ENCODE measurements around the gene ACAA2. TPM values are rescaled to one million over a fixed set of nuclear protein-coding genes. Genes with fewer than 3 reads are reported as not detected.

ACAA2 gene
- total RNA-seq, 2 donors from 2014 or later, result 63.7 to 125 TPM

DNA sequence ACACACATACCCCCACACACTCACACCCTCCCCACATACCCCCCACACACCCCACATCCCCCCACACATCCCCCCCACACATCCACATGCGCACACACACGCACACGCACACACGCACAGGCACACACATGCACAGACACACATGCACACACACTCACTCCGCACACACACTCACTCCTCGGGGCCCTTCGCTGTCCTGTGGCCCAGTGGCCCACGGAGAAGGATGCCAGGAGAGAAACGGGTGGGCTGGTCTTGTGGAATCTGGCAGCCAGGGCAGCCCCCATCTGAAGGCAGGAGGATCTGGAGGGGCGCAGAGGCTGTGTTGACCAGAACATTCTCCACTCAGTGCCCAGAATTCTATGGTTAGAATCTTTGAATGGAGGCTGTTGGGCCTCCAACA lies 51.6 kb downstream of the ACAA2 start:
- H3K27ac Mint-ChIP-seq, result no peak overlapping the region
- ATAC-seq (no peak), DNase-seq (ENCODE audit: low spot score) (no peak)
- H3K36me3 Mint-ChIP-seq, result no peaks in the 10 kb centered on the region
- H3K27me3 Mint-ChIP-seq, result peaks cover 0 to 4% of the 10 kb centered on the region in 2 donors
- peaks cover 0 to 15% of the 10 kb centered on the region in 2 donors for H3K4me1 Mint-ChIP-seq (ENCODE audit: low read depth in 2 of 2)
- no peak overlapping the region for H3K4me3 Mint-ChIP-seq
- H3K9me3 Mint-ChIP-seq, result no peaks in the 10 kb centered on the region

DNA sequence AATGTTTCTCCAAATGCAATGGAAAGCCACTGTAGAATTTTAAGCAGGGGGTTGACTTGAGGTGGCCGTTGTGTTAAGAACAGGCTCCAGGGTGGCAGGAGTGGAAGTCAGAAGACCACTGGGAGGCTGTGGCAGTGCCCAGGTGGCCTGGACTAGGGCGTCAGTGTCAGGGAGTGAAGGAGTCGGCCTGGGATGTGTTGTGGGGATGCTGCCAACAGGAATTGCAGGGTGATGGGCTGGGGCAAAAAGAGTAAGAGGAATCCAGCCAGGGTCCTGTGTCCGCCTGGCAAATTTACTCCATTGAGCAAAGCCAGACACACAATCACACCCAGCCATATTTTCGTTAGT lies 55.1 kb downstream of the ACAA2 start:
- H3K27ac Mint-ChIP-seq, result no peak overlapping the region
- DNase-seq (ENCODE audit: low spot score) (no peak), ATAC-seq (no peak)
- H3K36me3 Mint-ChIP-seq, result no peaks in the 10 kb centered on the region
- peaks cover 0 to 14% of the 10 kb centered on the region in 2 donors for H3K4me1 Mint-ChIP-seq (ENCODE audit: low read depth in 2 of 2)
- no peak overlapping the region for H3K4me3 Mint-ChIP-seq
- no peaks in the 10 kb centered on the region for H3K9me3 Mint-ChIP-seq
- peaks cover 0 to 4% of the 10 kb centered on the region in 2 donors for H3K27me3 Mint-ChIP-seq

GRCh38 chr18:49757513-49758262 lies 55.6 kb downstream of the ACAA2 start:
- H3K27ac Mint-ChIP-seq, result no peak overlapping the region
- DNase-seq (ENCODE audit: low spot score) (no peak), ATAC-seq (no peak)
- no peaks in the 10 kb centered on the region for H3K36me3 Mint-ChIP-seq
- H3K4me1 Mint-ChIP-seq (ENCODE audit: low read depth in 2 of 2), result peaks cover 0 to 16% of the 10 kb centered on the region in 2 donors
- H3K9me3 Mint-ChIP-seq, result no peaks in the 10 kb centered on the region
- no peak overlapping the region for H3K4me3 Mint-ChIP-seq
- peaks cover 0 to 4% of the 10 kb centered on the region in 2 donors for H3K27me3 Mint-ChIP-seq

- DNase-seq (ENCODE audit: low spot score) (no peak), ATAC-seq (peak in 1 of 2 donors; percentile 43)
- Mint-ChIP-seq H3K27ac (no peak overlapping the region), H3K36me3 (no peaks in the 10 kb centered on the region), H3K9me3 (no peaks in the 10 kb centered on the region), H3K4me3 (no peak overlapping the region), H3K27me3 (peaks cover 0 to 4% of the 10 kb centered on the region in 2 donors), H3K4me1 (ENCODE audit: low read depth in 2 of 2) (peaks cover 4 to 20% of the 10 kb centered on the region in 2 donors)
Observed at GRCh38 chr18:49756671-49757362, 56.5 kb downstream of the ACAA2 start.

- peaks cover 0 to 4% of the 10 kb centered on the region in 2 donors for H3K27me3 Mint-ChIP-seq
- H3K4me1 Mint-ChIP-seq (ENCODE audit: low read depth in 2 of 2), result peaks cover 11 to 27% of the 10 kb centered on the region in 2 donors
- H3K4me3 Mint-ChIP-seq, result no peak overlapping the region
- no peak overlapping the region for H3K27ac Mint-ChIP-seq
- ATAC-seq, result no peak
- no peaks in the 10 kb centered on the region for H3K36me3 Mint-ChIP-seq
- no peak for DNase-seq (ENCODE audit: low spot score)
- no peaks in the 10 kb centered on the region for H3K9me3 Mint-ChIP-seq
Observed at GRCh38 chr18:49756135-49756534, 57.2 kb downstream of the ACAA2 start.

DNA sequence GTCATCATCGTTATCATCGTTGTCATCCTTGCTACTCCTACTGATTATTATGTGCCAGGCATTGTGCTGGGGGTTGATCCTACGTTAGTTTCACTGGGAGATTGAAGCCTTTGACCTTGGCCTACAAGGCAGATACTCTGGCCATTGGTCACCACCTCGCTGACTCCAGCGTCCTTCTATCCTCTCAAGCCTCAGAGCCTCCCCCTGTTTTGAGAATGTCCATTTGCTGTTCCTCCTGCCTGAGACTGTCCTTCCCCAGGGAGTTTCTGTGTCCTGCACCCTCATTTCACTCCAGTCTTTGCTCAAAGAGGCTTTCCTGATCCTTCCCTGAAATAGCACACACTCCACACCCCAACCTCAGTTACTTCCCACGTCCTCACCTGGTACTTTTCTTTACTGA lies 57.8 kb downstream of the ACAA2 start:
- H3K4me1 Mint-ChIP-seq (ENCODE audit: low read depth in 2 of 2), result peaks cover 11 to 28% of the 10 kb centered on the region in 2 donors
- H3K27ac Mint-ChIP-seq, result no peak overlapping the region
- no peak for ATAC-seq
- no peak for DNase-seq (ENCODE audit: low spot score)
- H3K36me3 Mint-ChIP-seq, result no peaks in the 10 kb centered on the region
- H3K4me3 Mint-ChIP-seq, result no peak overlapping the region
- no peaks in the 10 kb centered on the region for H3K9me3 Mint-ChIP-seq
- peaks cover 0 to 4% of the 10 kb centered on the region in 2 donors for H3K27me3 Mint-ChIP-seq

DNA sequence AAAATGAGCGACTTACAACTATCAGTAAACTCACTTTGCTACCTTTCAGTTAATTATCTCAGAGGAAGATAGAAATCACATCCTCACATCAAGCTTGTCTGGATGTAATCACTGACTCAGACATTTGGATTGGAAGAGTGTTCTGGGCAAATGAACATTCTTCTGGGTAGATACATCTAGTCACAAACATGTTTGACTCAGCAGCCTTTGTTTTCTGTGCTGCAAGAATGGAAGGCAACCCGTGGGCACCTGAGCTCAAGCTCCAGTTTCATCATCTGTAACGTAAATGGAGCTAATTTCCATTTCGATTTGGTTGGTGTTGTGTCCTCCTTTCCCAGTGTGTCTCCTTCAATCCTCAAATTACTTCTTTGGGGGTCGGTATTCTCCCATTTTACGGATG lies 58.5 kb downstream of the ACAA2 start:
- Mint-ChIP-seq H3K36me3 (no peaks in the 10 kb centered on the region), H3K4me3 (no peak overlapping the region), H3K4me1 (ENCODE audit: low read depth in 2 of 2) (peaks cover 11 to 28% of the 10 kb centered on the region in 2 donors), H3K9me3 (no peaks in the 10 kb centered on the region), H3K27ac (no peak overlapping the region), H3K27me3 (peaks cover 0 to 4% of the 10 kb centered on the region in 2 donors)
- DNase-seq (ENCODE audit: low spot score), result no peak
- no peak for ATAC-seq

DNA sequence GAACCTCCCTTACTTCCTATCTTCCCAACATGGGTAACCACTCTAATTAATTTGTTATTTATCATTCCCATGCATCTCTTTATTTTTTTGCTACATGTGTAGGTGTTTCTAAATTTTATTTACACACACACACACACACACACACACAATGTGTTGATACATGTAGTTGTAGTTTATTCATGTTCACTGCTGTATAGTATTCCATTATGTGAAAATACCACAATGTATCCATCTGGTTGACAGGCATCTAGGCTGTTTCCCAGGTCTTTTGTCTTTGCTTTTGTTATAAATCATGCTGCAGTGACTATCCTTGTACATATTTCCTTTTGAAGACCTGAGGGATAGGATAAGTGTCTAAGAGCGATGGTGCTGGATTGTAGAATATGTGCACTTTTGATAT lies 59.7 kb downstream of the ACAA2 start:
- no peak for DNase-seq (ENCODE audit: low spot score)
- Mint-ChIP-seq H3K9me3 (no peaks in the 10 kb centered on the region), H3K4me3 (no peak overlapping the region), H3K27ac (no peak overlapping the region), H3K27me3 (peaks cover 0 to 2% of the 10 kb centered on the region in 2 donors), H3K4me1 (ENCODE audit: low read depth in 2 of 2) (peaks cover 11 to 27% of the 10 kb centered on the region in 2 donors), H3K36me3 (no peaks in the 10 kb centered on the region)
- ATAC-seq, result no peak

GRCh38 chr18:49752095-49752457 lies 61.3 kb downstream of the ACAA2 start:
- DNase-seq (ENCODE audit: low spot score) (no peak), ATAC-seq (no peak)
- Mint-ChIP-seq H3K36me3 (no peaks in the 10 kb centered on the region), H3K9me3 (no peaks in the 10 kb centered on the region), H3K27me3 (peaks cover 0 to 4% of the 10 kb centered on the region in 2 donors), H3K4me1 (ENCODE audit: low read depth in 2 of 2) (peaks cover 11 to 21% of the 10 kb centered on the region in 2 donors), H3K27ac (no peak overlapping the region), H3K4me3 (no peak overlapping the region)

DNA sequence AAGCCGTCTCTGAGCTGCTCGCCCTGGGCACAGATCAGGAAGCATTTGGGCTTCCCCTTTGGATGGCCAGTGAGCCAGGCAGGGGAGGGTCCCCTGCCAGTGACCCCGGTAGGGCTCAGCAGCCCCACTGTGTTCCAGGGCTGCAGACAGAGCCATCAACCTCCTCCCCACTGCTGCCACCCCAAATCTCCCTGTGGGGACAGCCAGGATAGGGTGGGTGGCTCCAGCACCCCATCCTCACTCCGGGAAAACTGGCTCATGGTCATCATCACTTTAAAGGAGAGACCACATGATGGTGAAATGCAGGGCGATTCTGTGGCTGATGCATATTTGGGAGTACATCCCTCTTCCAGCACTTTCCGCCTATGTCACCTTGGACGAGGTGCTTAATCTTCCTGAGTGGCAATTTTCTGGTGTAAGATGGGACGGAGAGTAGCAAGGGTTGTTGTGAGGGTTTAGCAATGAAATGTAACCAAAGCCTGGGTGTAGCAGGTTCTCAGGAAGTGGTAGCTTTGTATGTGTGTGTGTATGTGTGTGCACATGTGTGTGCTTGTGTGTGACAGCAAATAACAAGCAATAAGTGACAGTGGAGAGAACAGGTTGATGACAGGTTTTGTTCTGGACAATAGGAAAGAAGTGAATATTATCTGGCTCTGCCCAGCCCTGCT lies 61.8 kb downstream of the ACAA2 start:
- H3K9me3 Mint-ChIP-seq, result no peaks in the 10 kb centered on the region
- no peak for ATAC-seq
- H3K27ac Mint-ChIP-seq, result peak overlapping the region in 1 of 2 donors; percentile 1
- H3K27me3 Mint-ChIP-seq, result peaks cover 0 to 5% of the 10 kb centered on the region in 2 donors
- H3K36me3 Mint-ChIP-seq, result no peaks in the 10 kb centered on the region
- no peak for DNase-seq (ENCODE audit: low spot score)
- H3K4me1 Mint-ChIP-seq (ENCODE audit: low read depth in 2 of 2), result peaks cover 11 to 21% of the 10 kb centered on the region in 2 donors
- H3K4me3 Mint-ChIP-seq, result no peak overlapping the region

DNA sequence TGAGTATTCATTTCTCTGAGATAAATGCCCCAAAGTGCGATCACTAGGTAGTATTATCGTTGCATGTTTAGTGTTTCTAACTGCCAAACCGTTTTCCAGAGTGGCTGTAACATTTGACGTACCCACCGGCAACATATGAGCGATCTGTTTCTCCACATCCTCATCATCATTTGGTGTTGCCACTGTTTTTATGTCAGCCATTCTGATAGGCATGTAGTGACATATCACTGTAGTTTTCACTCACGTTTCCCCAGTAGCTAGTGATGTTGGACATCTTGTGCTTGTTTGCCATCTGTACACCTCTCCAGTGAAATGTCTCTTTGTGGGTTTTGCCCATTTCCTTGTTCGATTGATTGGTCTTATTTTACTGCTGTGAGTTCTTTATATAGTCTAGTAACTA lies 63.8 kb downstream of the ACAA2 start:
- no peak for ATAC-seq
- H3K4me3 Mint-ChIP-seq, result no peak overlapping the region
- no peaks in the 10 kb centered on the region for H3K9me3 Mint-ChIP-seq
- H3K27ac Mint-ChIP-seq, result no peak overlapping the region
- H3K4me1 Mint-ChIP-seq (ENCODE audit: low read depth in 2 of 2), result peaks cover 11 to 18% of the 10 kb centered on the region in 2 donors
- peaks cover 0 to 5% of the 10 kb centered on the region in 2 donors for H3K27me3 Mint-ChIP-seq
- no peaks in the 10 kb centered on the region for H3K36me3 Mint-ChIP-seq
- no peak for DNase-seq (ENCODE audit: low spot score)

- Mint-ChIP-seq H3K36me3 (no peaks in the 10 kb centered on the region), H3K9me3 (no peaks in the 10 kb centered on the region), H3K4me3 (no peak overlapping the region), H3K4me1 (ENCODE audit: low read depth in 2 of 2) (peaks cover 11 to 17% of the 10 kb centered on the region in 2 donors), H3K27ac (no peak overlapping the region), H3K27me3 (peaks cover 0 to 11% of the 10 kb centered on the region in 2 donors)
- ATAC-seq (no peak), DNase-seq (ENCODE audit: low spot score) (no peak)
Observed at GRCh38 chr18:49747876-49748275, 65.5 kb downstream of the ACAA2 start.

DNA sequence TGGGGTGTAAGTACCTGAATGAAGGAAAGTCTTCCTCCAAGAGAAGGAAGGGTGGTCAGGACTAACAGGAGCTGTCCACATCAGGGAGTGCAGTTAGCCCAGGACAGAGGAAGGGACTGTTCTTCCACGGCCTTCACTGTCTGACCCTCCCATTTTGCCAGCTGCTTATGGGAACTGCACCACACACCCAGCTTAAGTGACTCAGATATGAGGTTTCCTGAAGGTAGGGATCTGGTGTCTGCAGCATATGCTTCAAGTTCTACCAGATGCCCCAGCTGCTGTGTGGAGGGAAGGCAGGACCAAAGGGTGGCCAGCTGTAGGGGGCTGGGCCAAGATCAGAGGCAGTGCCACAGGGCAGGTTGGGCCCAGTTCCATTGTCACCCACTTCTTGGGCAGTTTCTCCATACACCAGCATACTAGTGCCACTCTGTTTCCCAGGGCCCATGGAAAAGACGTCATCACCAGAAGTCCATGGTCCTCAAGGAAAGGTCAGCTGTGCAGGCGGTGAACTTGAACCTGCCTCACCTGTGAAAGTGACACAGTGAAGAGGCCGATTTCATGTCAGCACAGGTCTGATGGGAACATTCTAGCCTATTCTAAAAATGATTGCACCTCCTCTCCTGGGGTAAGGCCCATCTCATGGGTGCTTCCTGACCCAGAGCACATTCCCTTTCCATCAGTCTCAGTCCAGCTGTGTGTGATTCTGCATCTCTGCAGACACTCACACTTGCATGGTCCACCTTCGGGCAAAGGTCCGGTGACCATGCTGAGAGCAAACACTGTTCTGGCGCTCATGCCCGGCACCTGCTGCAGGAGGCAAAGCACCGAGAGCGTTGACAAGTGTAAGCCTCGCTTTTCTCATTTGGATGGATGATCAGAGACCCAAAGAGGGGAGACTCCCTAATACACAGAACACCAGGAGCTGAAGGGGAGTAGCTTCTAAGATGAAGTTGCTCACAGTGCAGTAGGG lies 68.0 kb downstream of the ACAA2 start:
- DNase-seq (ENCODE audit: low spot score) (no peak), ATAC-seq (no peak)
- Mint-ChIP-seq H3K36me3 (no peaks in the 10 kb centered on the region), H3K27ac (no peak overlapping the region), H3K9me3 (no peaks in the 10 kb centered on the region), H3K4me1 (ENCODE audit: low read depth in 2 of 2) (peaks cover 0 to 4% of the 10 kb centered on the region in 2 donors), H3K4me3 (no peak overlapping the region), H3K27me3 (peaks cover 0 to 14% of the 10 kb centered on the region in 2 donors)

Data from natural killer cell treated with Interleukin-12 subunit alpha and Interleukin-12 subunit beta and Interleukin-15 and Interleukin-18, amount 100 ng/mL, for 72 hours (primary cell).